Endothelial cell (in vitro differentiated cells): ENCODE results near the gene DPEP1. TPM values are rescaled to one million over a fixed set of nuclear protein-coding genes. Genes with fewer than 3 reads are reported as not detected.
A peak's percentile ranks its signal among the peaks of the same experiment; 100 is the strongest.

Source experiments
- DNase-seq: peaks from one replicate; pipeline ENCODE4 v3.0.0; 2021; ENCODE audit warnings: low spot score
- H3K27ac Mint-ChIP-seq: one replicate; pipeline ENCODE4 v1.8.0; 2021; ENCODE audit warnings: mixed read lengths, inconsistent platforms; ENCODE audit not compliant: unreplicated experiment
- H3K27me3 Mint-ChIP-seq: one replicate; pipeline ENCODE4 v1.8.0; 2021; ENCODE audit warnings: mild to moderate bottlenecking, moderate library complexity, mixed read lengths, inconsistent platforms; ENCODE audit not compliant: unreplicated experiment
- H3K36me3 Mint-ChIP-seq: one replicate; pipeline ENCODE4 v1.8.0; 2021; ENCODE audit warnings: mild to moderate bottlenecking, low read depth, mixed read lengths, inconsistent platforms; ENCODE audit not compliant: unreplicated experiment
- H3K4me1 Mint-ChIP-seq: one replicate; pipeline ENCODE4 v1.8.0; 2021; ENCODE audit warnings: mild to moderate bottlenecking, mixed read lengths, inconsistent platforms; ENCODE audit not compliant: unreplicated experiment
- H3K4me3 Mint-ChIP-seq: one replicate; pipeline ENCODE4 v1.8.0; 2021; ENCODE audit warnings: mild to moderate bottlenecking, mixed read lengths, inconsistent platforms; ENCODE audit not compliant: unreplicated experiment
- H3K9me3 Mint-ChIP-seq: one replicate; pipeline ENCODE4 v1.8.0; 2021; ENCODE audit warnings: mixed read lengths, inconsistent platforms; ENCODE audit not compliant: unreplicated experiment
- CTCF ChIP-seq: fragments of 200-600 bp; sonication (generic); IDR thresholded peaks from one replicate; pipeline ENCODE4 v1.5.0; 2021; ENCODE audit warnings: antibody characterized with exemption; ENCODE audit not compliant: unreplicated experiment
- total RNA-seq: library from RNA; stranded (reverse); fragmentation: NEBNext Ultra II Directional; extraction: Animal tissue kit (Norgen Biotek cat#: 25700); gene quantifications from one replicate; pipeline ENCODE4 v1.2.1, GENCODE V29; 2021; ENCODE audit not compliant: unreplicated experiment

The DPEP1 gene
- total RNA-seq, 1 donor from 2014 or later: 118 TPM

DNA sequence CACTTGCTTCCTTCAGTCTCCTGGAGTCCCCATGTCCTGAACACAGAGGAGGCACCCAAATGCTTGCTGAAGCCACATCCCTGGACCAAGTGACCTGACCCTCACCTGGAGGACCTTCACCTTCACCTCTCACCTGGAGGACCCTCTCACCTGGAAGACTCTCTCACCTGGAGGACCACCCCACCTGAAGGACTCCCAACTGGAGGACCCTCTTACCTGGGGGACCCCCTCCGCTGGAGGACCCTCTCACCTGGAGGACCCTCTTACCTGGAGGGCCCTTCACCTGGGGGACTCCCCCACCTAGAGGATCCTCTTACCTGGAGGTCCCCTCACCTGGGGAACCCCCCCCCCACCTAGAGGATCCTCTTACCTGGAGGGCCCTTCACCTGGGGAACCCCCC is 72.5 kb downstream of the DPEP1 start:
- TF ChIP-seq CTCF: no peak
- peaks cover 10% of the 10 kb centered on the region for H3K9me3 Mint-ChIP-seq
- H3K4me1 Mint-ChIP-seq: peaks cover 6% of the 10 kb centered on the region
- DNase-seq: no peak
- H3K4me3 Mint-ChIP-seq: peak overlapping the region; percentile 77
- H3K27me3 Mint-ChIP-seq: peaks cover 10% of the 10 kb centered on the region
- H3K36me3 Mint-ChIP-seq: peaks cover 46% of the 10 kb centered on the region
- H3K27ac Mint-ChIP-seq: no peak overlapping the region

- H3K27me3 Mint-ChIP-seq: peaks cover 10% of the 10 kb centered on the region
- peak within 1 kb of the TSS; percentile 48 for H3K27ac Mint-ChIP-seq
- H3K9me3 Mint-ChIP-seq: peaks cover 10% of the 10 kb centered on the region
- TF ChIP-seq CTCF: no peak
- peak within 1 kb of the TSS; percentile 93 for H3K4me3 Mint-ChIP-seq
- DNase-seq: peak; percentile 96
- H3K36me3 Mint-ChIP-seq: peaks cover 46% of the 10 kb centered on the region
- H3K4me1 Mint-ChIP-seq: peaks cover 6% of the 10 kb centered on the region
These were observed 73.2 kb downstream of the DPEP1 start, which contains the start of gene CDK10 for GRCh38 chr16:89686520-89687091. Gene CDK10 (plus strand): TSS chr16:89686689. CDS start chr16:89686711, 22 bp downstream.

DNA sequence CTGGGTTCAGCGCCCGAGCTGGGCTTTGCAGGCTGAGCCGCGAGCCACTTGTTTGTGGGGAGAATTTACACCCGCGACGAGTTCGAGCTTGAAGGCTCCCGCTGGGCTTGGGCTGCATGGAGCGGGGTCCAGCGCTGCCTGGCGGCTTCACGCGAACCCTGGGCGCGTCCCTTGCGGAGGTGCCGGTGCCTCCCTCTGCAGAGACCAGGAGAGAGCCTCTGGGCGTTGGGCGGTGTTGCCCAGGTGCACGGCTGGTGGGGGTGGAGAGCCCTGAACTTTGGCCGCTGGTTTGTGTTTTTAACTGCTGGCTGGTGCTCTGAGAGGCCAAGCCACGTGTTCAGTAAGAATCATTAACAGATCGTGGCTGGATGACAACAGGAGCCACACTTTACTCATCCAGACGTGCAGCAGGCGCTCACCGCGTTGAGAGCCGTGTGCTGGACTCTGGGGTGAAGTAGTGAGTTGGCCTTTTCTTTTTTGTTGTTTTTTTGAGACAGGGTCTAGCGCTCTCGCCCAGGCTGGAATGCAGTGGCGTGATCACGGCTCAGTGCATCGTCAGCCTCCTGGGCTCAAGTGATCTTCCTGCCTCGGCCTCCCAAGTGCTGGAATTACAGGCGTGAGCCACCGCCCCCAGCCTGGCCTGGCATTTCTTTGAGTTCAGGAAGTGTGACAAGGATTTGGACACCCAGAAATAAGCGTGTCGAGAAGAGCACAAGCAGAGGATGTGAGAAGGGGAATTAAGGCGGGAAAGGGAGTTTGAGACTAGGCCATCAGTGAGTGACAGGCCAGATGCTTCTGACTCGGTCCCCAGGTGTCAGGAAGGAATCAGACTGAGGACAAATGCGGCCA is 73.9 kb downstream of the DPEP1 start:
- no peak for TF ChIP-seq CTCF
- peak overlapping the region; percentile 93 for H3K4me3 Mint-ChIP-seq
- H3K27ac Mint-ChIP-seq: peak overlapping the region; percentile 48
- H3K9me3 Mint-ChIP-seq: peaks cover 8% of the 10 kb centered on the region
- peaks cover 10% of the 10 kb centered on the region for H3K27me3 Mint-ChIP-seq
- H3K36me3 Mint-ChIP-seq: peaks cover 40% of the 10 kb centered on the region
- H3K4me1 Mint-ChIP-seq: peaks cover 6% of the 10 kb centered on the region
- DNase-seq: no peak

Other genes with a start within 250 kb of the DPEP1 start
- gene ANKRD11, start 123.1 kb upstream of the DPEP1 start, total RNA-seq: 165 TPM
- gene SPG7, start 105.2 kb upstream of the DPEP1 start, total RNA-seq: 207 TPM
- gene RPL13, start 53.0 kb upstream of the DPEP1 start, total RNA-seq: 2,070 TPM
- gene CPNE7, start 37.9 kb upstream of the DPEP1 start, total RNA-seq: 5.5 TPM
- gene CHMP1A, start 44.1 kb downstream of the DPEP1 start, total RNA-seq: 104 TPM
- 13.8 TPM for gene SPATA33, start 44.2 kb downstream of the DPEP1 start, total RNA-seq
- gene CDK10, start 73.0 kb downstream of the DPEP1 start, total RNA-seq: 83.2 TPM
- 7.5 TPM for gene SPATA2L, start 88.1 kb downstream of the DPEP1 start, total RNA-seq
- 12.2 TPM for gene VPS9D1, start 107.3 kb downstream of the DPEP1 start, total RNA-seq
- gene ZNF276, start 107.9 kb downstream of the DPEP1 start, total RNA-seq: 25.4 TPM
- gene FANCA, start 203.0 kb downstream of the DPEP1 start, total RNA-seq: 29.1 TPM
- 7.9 TPM for gene SPIRE2, start 214.8 kb downstream of the DPEP1 start, total RNA-seq